Epithelial cell of proximal tubule (primary cell): ENCODE data around the gene SDK2. TPM values are rescaled to one million over a fixed set of nuclear protein-coding genes. Genes with fewer than 3 reads are reported as not detected.
"Not testable (repeated sequence)": the region's sequence is repeated elsewhere in the genome, so short reads cannot be mapped to it uniquely, and the experiment has no call there.

Source experiments
- DNase-seq: peaks from one replicate; pipeline ENCODE4 v3.0.0-alpha.2; 2011; ENCODE audit warnings: low read depth
- H3K4me3 ChIP-seq: 2 replicates; pipeline ENCODE4 v1.5.1; 2011; ENCODE audit warnings: low read depth, mild to moderate bottlenecking, low read length
- CTCF ChIP-seq: conservative IDR thresholded peaks from 2 replicates; pipeline ENCODE4 v1.5.1; 2012; ENCODE audit warnings: low read depth, mild to moderate bottlenecking, low read length
- total RNA-seq: library from RNA; depleted of rRNA; stranded (reverse); fragments of >200 nt; gene quantifications from 2 replicates; pipeline ENCODE4 v1.2.3, GENCODE V29; 2015

Gene SDK2
- total RNA-seq, 1 donor from 2014 or later, result 0.12 TPM

GRCh38 chr17:73474370-73474988 is 169.8 kb downstream of the SDK2 start:
- H3K4me3 ChIP-seq, result no peak overlapping the region
- no peak for TF ChIP-seq CTCF
- no peak for DNase-seq

GRCh38 chr17:73472715-73473114 is 171.5 kb downstream of the SDK2 start:
- DNase-seq, H3K4me3 ChIP-seq: not testable (repeated sequence)

- H3K4me3 ChIP-seq, result no peak overlapping the region
- TF ChIP-seq CTCF, result no peak
- no peak for DNase-seq
Measured at GRCh38 chr17:73471924-73472323, 172.3 kb downstream of the SDK2 start.

- no peak for DNase-seq
- TF ChIP-seq CTCF, result no peak
Measured at GRCh38 chr17:73470316-73470826, 173.9 kb downstream of the SDK2 start.

GRCh38 chr17:73469311-73469710 is 174.9 kb downstream of the SDK2 start:
- DNase-seq, result no peak
- no peak for TF ChIP-seq CTCF
- no peak overlapping the region for H3K4me3 ChIP-seq

More at GRCh38 chr17:73470316-73470826, 173.9 kb downstream of the SDK2 start:
- H3K4me3 ChIP-seq, result no peak overlapping the region

- no peak for TF ChIP-seq CTCF
- no peak overlapping the region for H3K4me3 ChIP-seq
- DNase-seq, result no peak
Measured at GRCh38 chr17:73468221-73468620, 176.0 kb downstream of the SDK2 start.

- TF ChIP-seq CTCF, result no peak
Measured at GRCh38 chr17:73467651-73468050, 176.6 kb downstream of the SDK2 start.

More at GRCh38 chr17:73467651-73468050, 176.6 kb downstream of the SDK2 start:
- H3K4me3 ChIP-seq, result no peak overlapping the region
- DNase-seq, result no peak
